HG03432 (cell line): ENCODE results near the gene ALAS1.

Source experiments
- ATAC-seq: cut with Tn5 transposase; IDR thresholded peaks from one replicate; pipeline ENCODE4 v1.9.1; 2021; ENCODE audit warnings: mild to moderate bottlenecking, moderate library complexity; ENCODE audit not compliant: unreplicated experiment

ALAS1 gene

GRCh38 chr3:52198643-52199608, 966 bp downstream of the ALAS1 start:
- ATAC-seq: no peak

GRCh38 chr3:52200981-52201679, 3.2 kb downstream of the ALAS1 start:
- ATAC-seq: no peak

DNA sequence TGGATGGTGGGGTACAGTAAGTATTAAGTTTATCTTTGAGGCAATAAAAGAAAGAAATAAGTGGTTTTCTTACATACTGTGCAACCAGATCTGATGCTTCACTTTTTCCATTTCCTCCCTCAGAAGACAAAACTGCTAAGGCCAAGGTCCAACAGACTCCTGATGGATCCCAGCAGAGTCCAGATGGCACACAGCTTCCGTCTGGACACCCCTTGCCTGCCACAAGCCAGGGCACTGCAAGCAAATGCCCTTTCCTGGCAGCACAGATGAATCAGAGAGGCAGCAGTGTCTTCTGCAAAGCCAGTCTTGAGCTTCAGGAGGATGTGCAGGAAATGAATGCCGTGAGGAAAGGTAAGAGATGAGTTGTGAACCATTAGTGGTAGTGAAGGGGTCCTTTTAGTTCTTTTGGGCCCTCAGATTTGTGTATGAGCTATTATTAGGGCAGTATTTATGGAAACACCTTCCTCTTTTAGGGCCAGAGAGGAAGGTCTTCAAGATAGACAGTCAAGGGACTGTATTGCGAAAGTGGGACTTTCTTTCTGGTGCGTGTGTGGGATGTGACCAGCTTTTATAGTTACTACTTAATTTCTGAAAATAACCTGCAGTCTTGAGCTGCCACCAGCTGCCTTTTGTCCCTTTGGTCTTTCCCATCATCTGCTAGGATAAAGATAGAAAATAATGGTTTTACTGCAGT, 4.6 kb downstream of the ALAS1 start:
- no peak for ATAC-seq

DNA sequence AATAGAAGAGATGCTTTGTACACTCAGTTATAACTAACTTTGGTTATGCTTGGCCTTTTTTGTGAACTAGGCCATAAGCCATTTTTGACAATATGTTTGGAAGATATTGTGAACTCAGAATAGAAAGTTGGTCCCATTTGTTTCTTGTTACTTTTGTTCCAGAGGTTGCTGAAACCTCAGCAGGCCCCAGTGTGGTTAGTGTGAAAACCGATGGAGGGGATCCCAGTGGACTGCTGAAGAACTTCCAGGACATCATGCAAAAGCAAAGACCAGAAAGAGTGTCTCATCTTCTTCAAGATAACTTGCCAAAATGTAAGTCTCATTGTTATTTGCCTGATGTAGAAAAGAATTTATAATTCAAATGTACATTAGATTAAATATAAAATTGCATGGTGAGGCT, 5.7 kb downstream of the ALAS1 start:
- no peak for ATAC-seq

DNA sequence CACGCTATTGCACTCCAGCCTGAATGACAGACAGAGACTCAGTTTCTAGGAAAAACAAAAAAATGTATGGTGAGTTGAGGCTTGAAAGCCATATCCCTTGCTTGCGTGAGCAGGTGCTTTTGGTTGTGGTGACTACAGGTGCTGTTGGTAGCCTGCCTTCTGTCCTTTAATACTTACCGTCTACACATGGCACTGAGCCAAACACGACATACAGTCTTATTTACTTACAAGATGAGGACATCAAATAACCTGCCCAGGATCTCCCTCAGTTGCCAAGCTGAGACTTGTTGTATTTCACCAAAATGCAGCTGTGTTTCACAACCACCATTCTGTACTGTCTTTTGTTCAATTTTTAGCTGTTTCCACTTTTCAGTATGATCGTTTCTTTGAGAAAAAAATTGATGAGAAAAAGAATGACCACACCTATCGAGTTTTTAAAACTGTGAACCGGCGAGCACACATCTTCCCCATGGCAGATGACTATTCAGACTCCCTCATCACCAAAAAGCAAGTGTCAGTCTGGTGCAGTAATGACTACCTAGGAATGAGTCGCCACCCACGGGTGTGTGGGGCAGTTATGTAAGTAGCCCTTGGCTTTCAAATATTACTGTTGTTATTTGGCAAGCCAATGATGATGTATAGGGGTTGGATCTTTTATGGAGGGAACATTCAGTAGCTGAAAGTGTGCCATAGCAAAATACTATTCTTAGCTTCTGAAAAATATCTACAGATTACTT, 6.5 kb downstream of the ALAS1 start:
- no peak for ATAC-seq

- no peak for ATAC-seq
Observed at GRCh38 chr3:52205727-52206372, 7.9 kb downstream of the ALAS1 start.

DNA sequence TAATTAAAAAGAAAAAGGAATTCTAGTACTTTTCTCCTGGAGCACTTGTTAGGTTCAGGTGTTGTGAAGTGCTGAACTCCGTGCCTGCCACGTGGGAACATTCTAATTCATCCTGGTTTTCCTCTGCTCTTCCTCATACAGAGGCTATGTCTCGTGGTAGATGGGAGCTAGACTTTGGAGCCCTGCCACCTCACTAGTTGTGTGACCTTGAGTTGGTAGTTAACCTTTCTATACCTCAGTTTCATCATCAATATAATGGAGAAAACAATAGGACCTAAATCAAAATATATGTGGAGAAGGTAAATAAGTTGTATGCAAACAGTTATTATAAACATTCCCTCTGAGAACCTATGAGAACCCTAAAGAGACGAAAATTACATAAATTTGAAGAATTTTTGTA, 10.6 kb downstream of the ALAS1 start:
- ATAC-seq: no peak

GRCh38 chr3:52210037-52210436, 12.1 kb downstream of the ALAS1 start:
- ATAC-seq: no peak

DNA sequence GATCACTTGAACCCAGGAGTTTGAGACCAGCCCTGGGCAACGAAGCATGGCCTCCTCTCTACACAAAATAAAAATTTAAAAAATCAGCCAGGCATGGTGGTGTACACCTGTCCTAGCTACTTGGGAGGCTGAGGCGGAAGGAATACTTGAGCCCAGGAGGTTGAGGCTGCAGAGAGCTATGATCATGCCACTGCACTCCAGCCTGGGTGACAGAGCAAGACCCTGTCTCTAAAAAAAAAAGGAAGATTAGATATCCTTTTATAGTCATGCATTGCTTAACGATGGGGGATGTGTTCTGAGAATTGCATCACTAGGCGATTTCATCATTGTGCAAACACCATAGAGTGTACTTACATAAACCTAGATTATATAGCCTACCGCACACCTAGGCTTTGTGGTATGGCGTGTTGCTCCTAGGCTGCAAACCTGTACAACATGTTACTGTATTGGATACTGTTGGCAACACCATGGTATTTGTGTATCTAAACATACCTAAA, 12.6 kb downstream of the ALAS1 start:
- no peak for ATAC-seq

- ATAC-seq: no peak
Observed at GRCh38 chr3:52211268-52211891, 13.4 kb downstream of the ALAS1 start.

GRCh38 chr3:52213005-52213404, 15.0 kb downstream of the ALAS1 start:
- ATAC-seq: no peak

DNA sequence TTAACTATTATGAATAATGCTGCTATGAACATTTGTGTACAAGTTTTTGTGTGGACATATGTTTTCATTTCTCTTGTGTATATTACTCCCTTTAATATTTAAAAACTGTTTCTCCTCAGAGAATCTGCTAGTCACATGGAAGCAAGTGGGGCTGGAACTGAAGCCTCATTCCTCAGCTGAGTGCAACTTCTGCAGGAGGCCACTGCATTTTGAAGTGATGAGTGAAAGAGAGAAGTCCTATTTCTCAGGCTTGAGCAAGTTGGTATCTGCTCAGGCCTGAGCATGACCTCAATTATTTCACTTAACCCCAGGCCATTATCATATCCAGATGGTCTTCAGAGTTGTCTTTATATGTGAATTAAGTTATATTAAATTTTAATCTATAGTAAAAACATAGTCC, 15.9 kb downstream of the ALAS1 start:
- no peak for ATAC-seq

- no peak for ATAC-seq
Observed at GRCh38 chr3:52215351-52215750, 17.4 kb downstream of the ALAS1 start.

GRCh38 chr3:52216585-52217408, 18.8 kb downstream of the ALAS1 start:
- ATAC-seq: no peak

DNA sequence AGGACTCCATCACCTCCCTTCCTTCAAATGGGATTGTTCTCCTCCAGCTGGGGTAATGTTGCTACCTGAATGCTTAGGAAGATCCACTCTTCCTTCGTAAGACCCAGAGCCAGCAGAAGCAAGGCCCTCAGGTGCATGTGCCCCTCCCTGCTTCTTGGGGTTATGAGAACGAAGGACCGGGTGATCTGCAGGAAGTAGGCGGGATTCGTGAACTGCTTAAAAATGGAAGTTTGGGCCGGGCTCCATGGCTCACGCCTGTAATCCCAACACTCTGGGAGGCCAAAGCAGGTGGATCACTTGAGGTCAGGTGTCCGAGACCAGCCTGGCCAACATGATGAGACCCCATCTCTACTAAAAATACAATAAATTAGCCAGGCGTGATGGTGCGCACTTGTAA, 19.4 kb downstream of the ALAS1 start:
- ATAC-seq: no peak

GRCh38 chr3:52218026-52218425, 20.1 kb downstream of the ALAS1 start:
- no peak for ATAC-seq

- no peak for ATAC-seq
Observed at GRCh38 chr3:52218454-52218853, 20.5 kb downstream of the ALAS1 start.

GRCh38 chr3:52218937-52219650, 21.1 kb downstream of the ALAS1 start:
- ATAC-seq: no peak
